Fibroblast of pulmonary artery (primary cell): Measurements from ENCODE around the gene ACSF3.

ENCODE experiments used
- DNase-seq: peaks from one replicate; pipeline ENCODE4 v3.0.0-alpha.2; 2010; ENCODE audit warnings: low read depth
- H3K4me3 ChIP-seq: replicated peaks from 2 replicates; pipeline ENCODE4 v1.5.1; 2011; ENCODE audit warnings: low read depth, mild to moderate bottlenecking, control low read depth, low read length, moderate library complexity
- CTCF ChIP-seq: IDR thresholded peaks from 2 replicates; pipeline ENCODE4 v1.5.1; 2011; ENCODE audit warnings: mild to moderate bottlenecking, control low read depth, low read length, inconsistent platforms; ENCODE audit errors: missing control alignments

The ACSF3 gene

GRCh38 chr16:89175280-89176146, 81.9 kb downstream of the ACSF3 start:
- H3K4me3 ChIP-seq = no peak overlapping the region
- DNase-seq = no peak
- TF ChIP-seq CTCF = no peak

DNA sequence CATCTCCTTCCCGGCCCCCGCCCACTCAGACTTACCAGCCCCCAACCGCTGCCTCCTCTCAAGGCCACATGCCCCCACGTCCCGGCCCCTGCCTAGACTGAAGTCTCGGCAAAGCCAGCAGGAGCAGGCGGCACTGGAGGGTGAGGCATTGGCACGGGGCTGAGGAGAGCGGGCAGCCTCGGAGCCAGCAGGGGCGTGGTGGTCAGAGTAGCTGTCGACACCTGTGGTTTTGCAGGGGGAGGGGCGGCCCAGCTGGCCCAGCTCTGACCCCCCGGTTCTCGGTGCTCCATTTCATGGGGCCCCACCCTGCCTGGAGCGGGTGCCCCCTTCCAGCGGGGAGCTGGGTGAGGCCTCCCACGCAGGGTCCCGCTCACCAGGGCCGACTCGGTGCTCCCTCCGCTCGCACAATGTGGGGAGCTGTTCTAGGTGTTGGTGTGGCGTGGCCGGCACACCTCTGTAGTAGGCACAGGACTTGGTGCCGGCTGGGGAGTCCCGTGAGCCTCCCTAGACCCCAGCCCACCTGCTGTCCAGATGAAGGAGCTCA, 82.6 kb downstream of the ACSF3 start:
- TF ChIP-seq CTCF = no peak
- DNase-seq = no peak
- no peak overlapping the region for H3K4me3 ChIP-seq

DNA sequence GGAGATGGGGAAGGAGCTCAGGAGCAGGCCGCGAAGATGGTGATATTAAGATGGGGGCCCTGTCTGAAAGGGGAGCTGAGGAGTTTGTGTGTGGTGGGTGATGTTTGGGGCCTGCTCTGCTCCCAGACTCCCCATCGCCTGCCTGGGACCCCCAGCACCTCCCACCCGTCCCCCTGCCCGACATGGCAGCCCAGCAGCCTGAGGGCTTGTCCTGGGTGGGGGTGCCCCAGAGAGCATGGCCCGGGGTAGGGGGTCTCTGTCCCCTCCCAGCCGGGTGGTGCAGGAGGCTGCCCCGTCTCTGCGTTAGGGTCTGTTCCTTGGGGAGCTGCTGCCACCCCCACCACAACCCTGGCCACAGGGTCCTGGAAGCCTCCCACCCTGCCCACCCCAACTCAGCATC, 83.1 kb downstream of the ACSF3 start:
- DNase-seq = no peak
- no peak for TF ChIP-seq CTCF
- H3K4me3 ChIP-seq = no peak overlapping the region

GRCh38 chr16:89177501-89177900, 83.8 kb downstream of the ACSF3 start:
- TF ChIP-seq CTCF = no peak
- H3K4me3 ChIP-seq = no peak overlapping the region
- DNase-seq = no peak

- no peak overlapping the region for H3K4me3 ChIP-seq
- no peak for DNase-seq
- TF ChIP-seq CTCF = no peak
These were observed 84.9 kb downstream of the ACSF3 start for GRCh38 chr16:89178453-89179147.

DNA sequence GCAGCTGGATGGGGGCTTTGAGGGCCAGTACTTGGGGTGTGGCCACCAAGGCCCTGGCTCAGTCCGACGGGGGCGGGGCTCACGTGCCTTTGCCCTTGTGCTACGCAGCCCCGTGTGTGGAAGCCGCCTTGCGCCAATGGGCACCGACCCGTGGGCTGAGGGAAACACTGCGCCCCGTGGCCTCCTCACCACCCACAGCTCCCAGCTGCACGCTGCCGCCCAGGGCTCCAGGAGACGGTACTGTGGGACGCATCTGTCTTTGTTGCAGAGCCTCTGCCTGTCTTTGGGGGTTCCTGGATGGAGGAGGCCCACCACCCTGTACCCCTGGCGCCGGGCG, 85.5 kb downstream of the ACSF3 start:
- no peak overlapping the region for H3K4me3 ChIP-seq
- no peak for TF ChIP-seq CTCF
- no peak for DNase-seq
